ENCODE data around the gene IQSEC3. TPM values are rescaled to one million over a fixed set of nuclear protein-coding genes. Genes with fewer than 3 reads are reported as not detected.

The IQSEC3 gene
- total and polyA plus RNA-seq, 5 donors = 1.3 to 3.6 (median 1.5) TPM

DNA sequence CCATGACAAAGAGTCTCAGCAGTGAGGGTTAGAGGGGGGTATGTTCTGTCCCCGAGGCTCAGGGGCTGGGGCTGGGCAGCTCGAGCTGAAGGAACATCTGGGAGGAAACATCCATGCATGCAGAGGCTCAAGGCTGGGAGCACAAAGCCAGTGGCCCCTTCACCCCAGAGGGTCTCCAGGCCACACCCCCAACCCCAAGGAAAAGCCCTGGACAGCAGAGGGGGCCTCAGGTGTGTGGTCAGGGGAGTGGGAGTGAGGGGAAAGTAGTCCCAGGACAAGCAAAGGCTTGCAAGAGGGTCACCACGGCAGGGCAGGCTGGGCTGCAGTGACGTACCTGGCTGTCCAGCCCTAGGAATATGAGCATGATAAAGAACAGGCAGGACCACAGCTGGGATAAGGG is 129.9 kb downstream of the IQSEC3 start:
- H3K27me3 ChIP-seq (ENCODE audit: control insufficient read depth, insufficient read depth) = no peaks in the 10 kb centered on the region

GRCh38 chr12:197347-197746 is 130.8 kb downstream of the IQSEC3 start:
- Histone ChIP-seq H3K9me3 (ENCODE audit: control insufficient read depth, low read length) (no peaks in the 10 kb centered on the region), H3K4me1 (ENCODE audit: control insufficient read depth, insufficient read depth, low read length) (no peaks in the 10 kb centered on the region), H3K27me3 (ENCODE audit: control insufficient read depth, insufficient read depth) (no peaks in the 10 kb centered on the region), H3K4me3 (ENCODE audit: low read length) (no peak overlapping the region), H3K27ac (ENCODE audit: low read length) (no peak overlapping the region)
- intact Hi-C loops (cut with DNase I) = no loop called here
- 83% methylated on average over 3 of the region's 3 CpGs for WGBS
- no peak for ATAC-seq
- DNase-seq = no peak

More for the DNA sequence above, 129.9 kb downstream of the IQSEC3 start:
- intact Hi-C loops (cut with DNase I) = no loop called here
- DNase-seq (no peak), ATAC-seq (no peak)
- 87% methylated on average over 4 of the region's 4 CpGs for WGBS
- no peak overlapping the region for H3K4me3 ChIP-seq (ENCODE audit: low read length)
- no peaks in the 10 kb centered on the region for H3K4me1 ChIP-seq (ENCODE audit: control insufficient read depth, insufficient read depth, low read length)
- H3K27ac ChIP-seq (ENCODE audit: low read length) = no peak overlapping the region
- H3K9me3 ChIP-seq (ENCODE audit: control insufficient read depth, low read length) = no peaks in the 10 kb centered on the region

DNA sequence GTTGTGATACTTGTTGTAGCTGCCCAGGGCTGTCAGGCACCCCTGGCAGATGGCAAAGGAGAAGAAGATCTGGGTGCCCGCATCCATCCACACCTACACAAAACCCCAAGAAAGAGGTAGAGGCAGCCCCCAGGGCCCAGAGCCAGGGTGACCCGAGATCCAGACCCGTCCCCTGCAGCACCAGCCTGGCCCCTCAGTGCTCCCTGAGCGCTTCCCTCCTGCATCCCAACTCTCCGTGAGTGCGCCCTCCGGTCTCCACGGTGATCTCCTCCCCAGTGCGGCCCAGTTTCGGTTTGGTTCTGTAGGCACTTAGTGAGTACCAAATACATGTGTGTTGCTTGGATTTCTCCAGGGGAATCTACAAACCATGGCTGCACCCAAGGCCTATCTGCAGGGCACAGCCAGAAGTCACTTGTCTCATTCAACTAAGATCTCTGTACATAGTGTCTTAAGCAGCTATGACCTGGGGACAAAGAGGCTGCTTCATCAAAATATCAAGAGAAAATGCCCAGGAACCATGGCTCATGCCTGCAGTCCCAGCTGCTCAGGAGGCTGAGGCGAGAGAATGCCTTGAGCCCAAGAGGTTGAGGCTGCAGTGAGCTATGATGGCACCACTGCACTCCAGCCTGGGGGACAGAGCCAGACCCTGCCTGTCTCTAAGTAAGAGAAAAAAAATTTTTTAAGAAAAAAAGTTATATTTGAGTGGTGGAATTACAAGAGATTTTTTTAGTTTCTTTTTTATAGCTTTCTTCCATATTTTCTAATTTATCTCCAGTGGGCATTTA is 131.5 kb downstream of the IQSEC3 start:
- no peak overlapping the region for H3K4me3 ChIP-seq (ENCODE audit: low read length)
- no peaks in the 10 kb centered on the region for H3K27me3 ChIP-seq (ENCODE audit: control insufficient read depth, insufficient read depth)
- no peak for ATAC-seq
- H3K4me1 ChIP-seq (ENCODE audit: control insufficient read depth, insufficient read depth, low read length) = no peaks in the 10 kb centered on the region
- H3K27ac ChIP-seq (ENCODE audit: low read length) = no peak overlapping the region
- no peaks in the 10 kb centered on the region for H3K9me3 ChIP-seq (ENCODE audit: control insufficient read depth, low read length)
- intact Hi-C loops (cut with DNase I) = no loop called here
- DNase-seq = no peak
- WGBS = 96% methylated on average over 11 of the region's 11 CpGs

DNA sequence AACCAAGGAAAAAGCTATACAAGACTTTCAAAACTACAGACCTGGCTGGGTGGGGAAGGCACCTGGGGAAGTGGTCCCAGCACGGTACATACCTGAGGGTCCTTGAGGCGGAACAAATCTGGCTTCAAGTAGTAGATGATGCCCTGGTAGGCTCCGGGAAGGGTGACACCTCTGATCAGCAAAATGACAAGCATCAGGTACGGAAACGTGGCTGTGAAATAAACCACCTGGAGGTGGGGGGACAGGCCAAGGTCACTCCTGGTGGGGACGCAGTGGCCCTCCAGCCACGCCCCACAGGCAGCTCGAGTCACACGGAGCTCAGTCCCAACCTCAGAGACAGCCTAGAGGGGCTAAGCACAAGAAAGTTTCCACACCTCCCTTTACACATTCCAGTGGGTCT is 132.1 kb downstream of the IQSEC3 start:
- 59% methylated on average over 9 of the region's 9 CpGs for WGBS
- DNase-seq = no peak
- no peaks in the 10 kb centered on the region for H3K4me1 ChIP-seq (ENCODE audit: control insufficient read depth, insufficient read depth, low read length)
- no peak overlapping the region for H3K4me3 ChIP-seq (ENCODE audit: low read length)
- no peak overlapping the region for H3K27ac ChIP-seq (ENCODE audit: low read length)
- ATAC-seq = no peak
- H3K9me3 ChIP-seq (ENCODE audit: control insufficient read depth, low read length) = no peaks in the 10 kb centered on the region
- intact Hi-C loops (cut with DNase I) = no loop called here
- H3K27me3 ChIP-seq (ENCODE audit: control insufficient read depth, insufficient read depth) = no peaks in the 10 kb centered on the region

GRCh38 chr12:201361-201760 is 134.8 kb downstream of the IQSEC3 start:
- peaks cover 3% of the 10 kb centered on the region for H3K4me1 ChIP-seq (ENCODE audit: control insufficient read depth, insufficient read depth, low read length)
- ATAC-seq (no peak), DNase-seq (no peak)
- 83% methylated on average over 8 of the region's 8 CpGs for WGBS
- no peaks in the 10 kb centered on the region for H3K27me3 ChIP-seq (ENCODE audit: control insufficient read depth, insufficient read depth)
- intact Hi-C loops (cut with DNase I) = no loop called here
- H3K27ac ChIP-seq (ENCODE audit: low read length) = no peak overlapping the region
- no peaks in the 10 kb centered on the region for H3K9me3 ChIP-seq (ENCODE audit: control insufficient read depth, low read length)
- no peak overlapping the region for H3K4me3 ChIP-seq (ENCODE audit: low read length)

DNA sequence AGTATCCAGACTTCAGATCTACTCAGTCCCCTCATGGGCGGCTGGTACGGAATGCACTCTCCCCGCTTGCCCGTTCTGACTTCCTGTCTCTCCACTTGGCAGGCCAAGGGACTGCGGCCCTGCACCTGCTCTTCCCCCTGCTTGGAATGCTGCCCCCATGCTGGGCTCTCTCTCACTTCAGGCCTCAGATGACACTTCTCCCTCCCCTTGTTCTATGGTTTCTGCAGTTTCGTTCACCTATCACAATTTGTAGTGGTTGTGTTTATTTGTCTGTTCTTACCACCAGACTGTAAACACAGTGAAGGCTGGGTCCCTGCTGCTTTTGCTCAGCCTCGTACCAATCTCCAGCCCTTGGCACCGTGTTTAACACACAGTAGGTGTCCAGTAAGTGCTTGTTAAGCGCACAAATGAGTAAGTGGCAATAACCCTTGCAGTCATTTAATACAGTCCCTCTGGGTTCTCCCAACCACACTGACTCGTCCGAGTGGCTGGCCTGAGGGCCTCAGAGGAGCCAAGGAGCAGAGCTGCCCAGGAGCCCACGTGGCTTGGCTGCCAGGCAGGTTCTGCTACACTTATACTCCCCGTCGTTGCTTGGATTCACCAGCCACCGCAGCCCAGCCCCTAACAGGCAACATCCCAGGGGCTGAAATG is 135.6 kb downstream of the IQSEC3 start:
- Histone ChIP-seq H3K27ac (ENCODE audit: low read length) (no peak overlapping the region), H3K4me3 (ENCODE audit: low read length) (no peak overlapping the region), H3K4me1 (ENCODE audit: control insufficient read depth, insufficient read depth, low read length) (peaks cover 3% of the 10 kb centered on the region), H3K27me3 (ENCODE audit: control insufficient read depth, insufficient read depth) (no peaks in the 10 kb centered on the region), H3K9me3 (ENCODE audit: control insufficient read depth, low read length) (no peaks in the 10 kb centered on the region)
- intact Hi-C loops (cut with DNase I) = no loop called here
- ATAC-seq (no peak), DNase-seq (no peak)
- 61% methylated on average over 15 of the region's 15 CpGs for WGBS

DNA sequence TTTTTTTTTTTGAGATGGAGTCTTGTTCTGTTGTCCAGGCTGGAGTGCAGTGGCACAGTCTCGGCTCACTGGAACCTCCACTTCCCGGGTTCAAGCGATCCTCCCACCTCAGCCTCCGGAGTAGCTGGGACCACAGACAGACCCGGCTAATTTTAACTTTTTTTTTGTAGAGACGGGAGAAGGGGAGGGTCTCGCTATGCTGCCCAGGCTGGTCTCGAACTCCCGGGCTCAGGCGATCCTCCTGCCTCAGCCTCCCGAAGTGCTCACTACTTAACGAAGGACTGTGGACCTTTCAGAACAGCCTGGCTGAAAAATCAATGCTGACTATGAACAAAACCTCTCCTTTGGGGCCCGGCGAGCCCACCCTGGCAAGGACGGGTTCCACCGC is 136.5 kb downstream of the IQSEC3 start:
- Histone ChIP-seq H3K4me3 (ENCODE audit: low read length) (peak overlapping the region; percentile 55), H3K27me3 (ENCODE audit: control insufficient read depth, insufficient read depth) (no peaks in the 10 kb centered on the region), H3K4me1 (ENCODE audit: control insufficient read depth, insufficient read depth, low read length) (peaks cover 3% of the 10 kb centered on the region), H3K27ac (ENCODE audit: low read length) (no peak overlapping the region), H3K9me3 (ENCODE audit: control insufficient read depth, low read length) (no peaks in the 10 kb centered on the region)
- ATAC-seq (no peak), DNase-seq (no peak)
- WGBS = 69% methylated on average over 16 of the region's 16 CpGs
- intact Hi-C loops (cut with DNase I) = no loop called here

GRCh38 chr12:203462-204260 is 137.1 kb downstream of the IQSEC3 start:
- Histone ChIP-seq H3K9me3 (ENCODE audit: control insufficient read depth, low read length) (no peaks in the 10 kb centered on the region), H3K27ac (ENCODE audit: low read length) (no peak overlapping the region), H3K4me1 (ENCODE audit: control insufficient read depth, insufficient read depth, low read length) (peaks cover 3% of the 10 kb centered on the region), H3K27me3 (ENCODE audit: control insufficient read depth, insufficient read depth) (no peaks in the 10 kb centered on the region), H3K4me3 (ENCODE audit: low read length) (peak overlapping the region; percentile 55)
- WGBS = 21% methylated on average over 84 of the region's 84 CpGs
- peak; percentile 34 to 83 (median 76) for DNase-seq
- intact Hi-C loops (cut with DNase I) = no loop called here
- ATAC-seq = peak; percentile 71 to 87

DNA sequence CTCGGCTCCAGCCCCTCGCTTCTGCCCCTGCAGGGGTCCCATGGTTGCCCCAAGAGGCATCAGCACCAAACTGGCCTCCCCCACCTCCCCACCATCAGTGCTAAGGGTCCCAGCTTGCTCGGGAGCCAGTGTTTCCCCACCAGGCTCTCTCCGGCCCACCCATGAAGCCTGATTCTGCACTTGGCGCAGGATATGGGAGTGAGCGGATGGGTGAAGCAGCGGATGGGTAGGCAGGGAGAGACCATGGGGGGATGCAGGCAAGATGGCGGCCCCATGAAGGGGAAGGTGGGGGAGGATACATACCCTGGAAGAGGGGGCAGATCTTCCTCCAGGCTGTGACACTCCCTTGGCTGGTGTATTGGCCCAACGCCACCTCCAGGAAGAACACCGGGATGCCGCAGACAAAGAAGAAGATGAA is 137.7 kb downstream of the IQSEC3 start:
- H3K4me3 ChIP-seq (ENCODE audit: low read length) = no peak overlapping the region
- intact Hi-C loops (cut with DNase I) = no loop called here
- peaks cover 3% of the 10 kb centered on the region for H3K4me1 ChIP-seq (ENCODE audit: control insufficient read depth, insufficient read depth, low read length)
- ATAC-seq (no peak), DNase-seq (no peak)
- no peaks in the 10 kb centered on the region for H3K9me3 ChIP-seq (ENCODE audit: control insufficient read depth, low read length)
- WGBS = 88% methylated on average over 11 of the region's 11 CpGs
- H3K27me3 ChIP-seq (ENCODE audit: control insufficient read depth, insufficient read depth) = no peaks in the 10 kb centered on the region
- no peak overlapping the region for H3K27ac ChIP-seq (ENCODE audit: low read length)

- no peak for DNase-seq
- peaks cover 3% of the 10 kb centered on the region for H3K4me1 ChIP-seq (ENCODE audit: control insufficient read depth, insufficient read depth, low read length)
- no peak overlapping the region for H3K4me3 ChIP-seq (ENCODE audit: low read length)
- no peak overlapping the region for H3K27ac ChIP-seq (ENCODE audit: low read length)
- no peaks in the 10 kb centered on the region for H3K27me3 ChIP-seq (ENCODE audit: control insufficient read depth, insufficient read depth)
- intact Hi-C loops (cut with DNase I) = no loop called here
- ATAC-seq = no peak
- H3K9me3 ChIP-seq (ENCODE audit: control insufficient read depth, low read length) = no peaks in the 10 kb centered on the region
- 84% methylated on average over 4 of the region's 4 CpGs for WGBS
Observed at GRCh38 chr12:205026-205425, 138.5 kb downstream of the IQSEC3 start.

All from right cardiac atrium (tissue), 5 donors.